ENCODE data around the gene KCNJ10. TPM values are rescaled to one million over a fixed set of nuclear protein-coding genes. Genes with fewer than 3 reads are reported as not detected.

Gene KCNJ10
- total RNA-seq, 1 donor from 2014 or later, result not detected

DNA sequence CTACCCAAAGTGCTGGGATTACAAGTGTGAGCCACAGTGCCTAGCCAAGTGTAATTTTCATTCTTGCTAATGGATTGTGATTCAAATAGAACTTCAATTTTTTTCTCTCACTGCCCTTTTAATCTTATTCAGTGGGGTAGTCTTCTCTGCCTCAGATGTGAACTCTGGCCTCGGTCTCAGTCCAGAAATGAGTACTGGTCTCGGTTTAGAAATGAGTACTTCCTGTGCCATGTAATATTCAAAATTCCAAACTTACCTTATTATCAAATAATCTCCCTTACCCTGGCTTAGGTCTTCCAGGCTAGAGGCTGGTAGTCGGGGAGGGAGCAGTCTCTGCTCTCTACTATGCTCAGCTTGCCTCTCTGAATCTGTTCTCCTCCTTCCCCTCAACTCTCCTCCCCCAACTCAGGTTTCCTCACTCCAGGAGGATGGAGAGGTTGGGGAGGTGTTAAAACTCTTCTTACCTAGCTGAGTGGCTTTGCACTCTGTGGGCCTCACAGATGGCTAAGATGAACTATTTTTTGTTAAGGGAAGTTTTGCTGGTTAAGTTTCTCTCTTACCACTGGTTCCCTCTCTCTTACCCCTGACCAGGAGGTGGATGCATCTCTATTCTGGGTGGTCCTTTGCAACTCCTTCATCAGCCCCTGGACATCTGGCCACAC is 111.1 kb downstream of the KCNJ10 start:
- no peak for DNase-seq

DNA sequence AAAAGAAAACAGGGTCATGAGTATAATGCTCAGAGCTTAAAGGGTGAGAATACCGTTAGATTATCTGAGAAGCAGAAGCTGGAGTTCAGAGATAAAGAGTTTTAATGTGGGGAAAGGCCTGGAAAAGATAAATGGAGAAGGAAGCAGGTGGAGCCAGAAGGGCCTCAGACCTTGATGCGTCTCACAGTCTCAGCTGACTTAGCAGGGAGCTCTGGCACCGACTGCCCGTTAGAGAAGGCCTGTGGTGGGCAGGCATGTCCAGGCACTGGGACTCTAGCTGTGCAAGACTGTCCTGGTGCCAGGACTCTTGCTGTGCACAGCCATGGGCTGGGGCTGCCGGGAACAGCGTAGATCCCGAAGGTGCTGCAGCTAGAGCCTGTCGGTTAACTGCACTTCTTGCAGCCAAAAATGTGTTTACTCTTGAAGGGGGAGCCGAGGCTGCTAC is 112.1 kb downstream of the KCNJ10 start:
- DNase-seq, result no peak

DNA sequence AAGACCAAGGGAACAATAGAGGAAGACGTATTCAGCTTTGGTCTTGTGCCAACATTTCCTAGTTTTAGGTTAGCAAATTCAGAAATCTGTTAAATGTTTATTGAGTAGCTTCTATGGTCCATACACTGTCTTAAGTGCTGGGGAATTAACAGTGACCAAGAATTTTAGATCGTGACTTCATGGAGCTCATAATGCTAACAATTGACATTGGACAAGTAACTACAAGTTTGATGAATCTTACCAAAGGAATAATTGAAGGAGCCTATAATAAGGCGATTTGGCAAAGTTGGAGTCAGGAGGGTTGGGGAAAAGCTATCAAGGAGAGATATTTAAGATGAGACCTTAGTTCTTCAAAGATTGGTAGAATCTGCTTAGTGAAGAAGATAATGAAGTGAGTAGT is 114.5 kb downstream of the KCNJ10 start:
- no peak for DNase-seq

DNA sequence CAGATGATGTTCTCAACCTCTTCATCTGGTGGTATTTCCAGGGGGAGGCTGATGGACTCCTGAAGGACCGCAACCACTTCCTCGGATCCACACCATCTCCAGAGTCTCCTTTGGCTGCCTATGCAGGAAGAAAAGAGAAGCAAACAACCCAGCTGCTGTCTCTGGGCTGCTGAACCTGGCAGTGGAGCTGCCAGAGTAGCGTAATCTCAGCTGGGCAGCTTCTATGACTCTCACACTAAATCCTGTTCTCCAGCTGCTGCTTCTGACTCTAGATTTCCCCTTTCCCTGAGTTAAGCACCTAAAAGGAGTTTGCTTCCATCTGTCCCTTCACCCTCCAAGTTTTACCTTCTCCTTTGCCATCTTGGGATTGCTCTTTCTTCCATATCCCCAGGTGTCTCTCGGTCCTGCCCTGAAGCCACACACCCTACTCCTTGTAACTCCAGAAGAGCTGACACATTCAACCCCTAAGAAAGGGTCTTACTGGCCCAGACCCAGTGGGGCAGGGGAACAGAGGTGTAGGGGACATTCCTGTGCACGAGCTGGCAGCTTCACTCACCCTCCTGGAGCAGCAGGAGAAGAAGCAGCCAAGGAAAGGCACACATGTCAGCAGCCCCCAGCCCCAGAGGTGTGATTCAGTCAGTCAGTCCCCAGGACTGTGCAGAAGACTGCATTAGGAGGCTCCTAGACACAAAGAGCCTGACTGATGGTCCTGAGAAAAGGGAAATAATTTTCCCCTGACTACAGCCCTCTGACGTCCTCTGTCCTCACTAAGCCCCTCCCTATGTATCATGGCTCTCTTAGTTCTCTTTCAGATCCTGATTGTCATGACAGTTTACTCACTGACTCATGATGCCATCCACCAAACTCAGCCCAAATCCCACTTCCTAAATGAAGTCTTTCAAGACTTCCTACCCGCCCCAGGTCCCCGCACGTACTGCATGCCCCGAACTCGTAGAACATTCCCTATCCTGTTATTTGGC is 116.1 kb downstream of the KCNJ10 start, which contains the start of gene SLAMF9:
Gene SLAMF9 (minus strand): TSS at position 702 of the 980 bp plus-strand sequence. CDS start 100 bp downstream, at position 602.
- no peak for DNase-seq

DNA sequence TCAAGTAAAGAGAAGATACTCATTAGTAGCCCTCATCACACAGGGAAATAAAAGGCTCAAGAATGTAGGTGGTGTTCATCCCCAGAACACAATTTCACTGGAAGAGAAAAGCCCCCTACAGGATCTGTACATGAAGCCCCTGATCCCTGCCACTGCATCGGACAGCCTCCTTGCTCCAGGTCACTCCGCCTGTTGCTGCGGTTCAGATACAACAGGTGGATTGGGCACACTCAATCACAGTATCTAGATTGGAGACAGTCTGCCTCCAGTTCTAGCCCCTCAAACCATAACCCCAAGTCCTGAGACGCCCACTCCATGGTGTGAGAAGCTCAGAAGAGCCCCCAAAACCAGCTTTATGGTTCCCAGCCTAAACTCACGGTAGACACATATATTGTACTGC is 117.0 kb downstream of the KCNJ10 start:
- no peak for DNase-seq

DNA sequence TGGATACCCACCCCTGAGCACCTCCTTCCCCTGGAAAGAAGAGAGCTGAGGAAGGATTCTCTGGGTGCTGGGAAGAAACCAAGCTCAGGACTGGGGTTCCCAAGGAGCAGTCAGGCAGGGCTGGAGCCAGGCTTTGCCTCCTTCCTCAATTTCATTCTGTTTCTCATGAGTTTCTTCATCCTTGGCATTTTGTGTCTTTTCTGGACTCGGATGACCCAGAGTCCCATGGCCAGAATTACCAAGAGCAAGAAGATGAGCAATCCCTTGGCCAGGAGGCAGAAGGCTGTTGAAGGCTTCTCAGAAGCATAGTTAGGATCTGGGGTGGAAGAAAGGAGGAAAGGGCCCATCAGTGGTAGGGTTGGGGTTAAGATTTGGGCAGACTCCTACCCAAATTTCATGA is 118.4 kb downstream of the KCNJ10 start:
- DNase-seq, result no peak

DNA sequence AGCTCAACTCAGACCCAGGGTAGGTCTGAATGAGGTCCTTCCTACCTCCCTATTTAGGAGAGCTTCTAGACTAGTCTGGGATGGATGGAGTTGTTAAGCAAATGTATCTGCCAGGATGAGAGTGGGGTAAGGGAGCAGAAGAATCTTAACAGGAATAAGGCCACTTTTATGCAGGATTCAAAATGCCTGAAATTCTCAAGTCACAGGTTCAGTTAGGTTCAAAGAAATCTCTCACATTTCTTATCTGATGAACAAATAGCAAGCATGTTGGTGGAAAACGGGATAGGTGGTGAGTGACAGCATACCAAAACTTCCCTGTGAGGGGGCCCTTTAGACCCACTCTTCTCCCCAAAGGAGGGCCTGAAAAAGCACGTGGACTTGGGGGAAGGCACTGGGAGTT is 118.9 kb downstream of the KCNJ10 start:
- DNase-seq, result no peak

DNA sequence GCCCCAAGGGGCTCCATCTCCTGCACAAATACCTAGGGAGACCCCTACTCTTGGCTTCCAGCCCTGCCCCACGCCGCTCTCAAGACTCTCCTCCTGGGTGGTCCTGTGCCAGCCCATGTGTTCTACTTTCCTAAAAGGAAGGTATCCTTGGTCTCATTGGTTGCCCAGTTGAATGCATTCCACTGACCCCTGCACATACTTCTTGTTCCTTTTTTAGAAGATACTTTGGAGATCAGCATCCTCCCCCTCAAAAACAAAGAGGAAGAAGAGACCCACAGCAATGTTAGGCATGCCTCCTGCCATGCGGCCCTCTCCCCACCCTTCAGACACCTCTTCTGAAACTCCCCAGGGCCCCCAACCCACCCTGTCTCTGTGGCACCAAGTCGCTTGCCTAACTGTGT is 120.0 kb downstream of the KCNJ10 start:
- DNase-seq, result no peak

DNA sequence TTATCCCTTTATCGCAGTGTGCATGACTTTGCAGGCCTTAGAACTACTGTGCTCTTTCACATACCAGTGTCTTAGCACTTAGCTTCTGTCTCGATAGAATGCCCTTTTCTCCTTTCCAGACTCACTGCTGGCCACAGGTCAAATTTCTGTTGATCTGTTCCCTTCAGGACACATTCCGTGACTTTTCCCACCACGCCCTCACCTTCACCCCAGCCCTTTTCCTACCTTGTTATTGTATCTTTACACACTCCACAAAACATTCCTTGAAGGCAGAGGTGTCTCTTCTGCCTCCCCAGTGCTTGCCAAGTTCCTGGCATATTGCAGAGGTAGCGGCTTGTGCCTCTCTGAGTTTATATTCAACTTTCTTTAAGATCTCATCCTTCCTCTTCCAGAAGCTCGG is 120.8 kb downstream of the KCNJ10 start:
- DNase-seq, result no peak

Other genes with a start within 250 kb of the KCNJ10 start
- not detected in 2 replicates for gene SLAMF8, start 243.3 kb downstream of the KCNJ10 start, total RNA-seq
- gene VSIG8, start 207.5 kb downstream of the KCNJ10 start, total RNA-seq, result 0.09 TPM in 1 of 2 replicates, not detected in the other
- gene CFAP45, start 170.0 kb downstream of the KCNJ10 start, total RNA-seq, result 0.17 and 0.19 TPM in 2 replicates
- gene TAGLN2, start 144.7 kb downstream of the KCNJ10 start, total RNA-seq, result 276 and 348 TPM in 2 replicates
- not detected in 2 replicates for gene IGSF9, start 124.5 kb downstream of the KCNJ10 start, total RNA-seq
- gene SLAMF9, start 115.9 kb downstream of the KCNJ10 start, total RNA-seq, result not detected in 2 replicates
- gene PIGM, start 38.2 kb downstream of the KCNJ10 start, total RNA-seq, result 2.6 and 3.5 TPM in 2 replicates
- not detected in 2 replicates for gene KCNJ9, start 11.4 kb upstream of the KCNJ10 start, total RNA-seq
- 13.4 and 16.6 TPM in 2 replicates for gene IGSF8, start 28.5 kb upstream of the KCNJ10 start, total RNA-seq
- gene ATP1A2, start 45.6 kb upstream of the KCNJ10 start, total RNA-seq, result not detected in 2 replicates
- not detected in 2 replicates for gene ATP1A4, start 81.4 kb upstream of the KCNJ10 start, total RNA-seq
- not detected in 2 replicates for gene CASQ1, start 120.4 kb upstream of the KCNJ10 start, total RNA-seq
- 65.2 and 121 TPM in 2 replicates for gene PEA15, start 135.2 kb upstream of the KCNJ10 start, total RNA-seq
- gene DCAF8, start 192.4 kb upstream of the KCNJ10 start, total RNA-seq, result 82.1 and 87.3 TPM in 2 replicates
- 33.9 and 35.4 TPM in 2 replicates for gene PEX19, start 215.0 kb upstream of the KCNJ10 start, total RNA-seq